HFFc6 (cell line): ENCODE data around the gene RBMS2. TPM values are rescaled to one million over a fixed set of nuclear protein-coding genes. Genes with fewer than 3 reads are reported as not detected.
"Not testable (repeated sequence)": the region's sequence is repeated elsewhere in the genome, so short reads cannot be mapped to it uniquely, and the experiment has no call there.

Experiments
- DNase-seq: peaks from one replicate; pipeline ENCODE4 v3.0.0-alpha.2; 2018
- H3K27ac Mint-ChIP-seq: 2 replicates; pipeline ENCODE4 v1.8.0; 2020; ENCODE audit warnings: mild to moderate bottlenecking, mixed read lengths
- H3K27me3 Mint-ChIP-seq: 2 replicates; pipeline ENCODE4 v1.8.0; 2021; ENCODE audit warnings: mild to moderate bottlenecking, moderate library complexity, mixed read lengths; ENCODE audit not compliant: insufficient read depth
- H3K36me3 Mint-ChIP-seq: 2 replicates; pipeline ENCODE4 v1.8.0; 2021; ENCODE audit warnings: low read depth, mixed read lengths
- H3K4me1 Mint-ChIP-seq: 2 replicates; pipeline ENCODE4 v1.8.0; 2020; ENCODE audit warnings: low read depth, mixed read lengths
- H3K4me3 Mint-ChIP-seq: 2 replicates; pipeline ENCODE4 v1.8.0; 2020; ENCODE audit warnings: mild to moderate bottlenecking, moderate library complexity, mixed read lengths
- H3K9me3 Mint-ChIP-seq: 2 replicates; pipeline ENCODE4 v1.8.0; 2020; ENCODE audit warnings: mild to moderate bottlenecking, mixed read lengths
- CTCF ChIP-seq: fragments of 200-600 bp; sonication (generic); IDR thresholded peaks from 2 replicates; pipeline ENCODE4 v1.5.0; 2021; ENCODE audit warnings: antibody characterized with exemption, mild to moderate bottlenecking
- total RNA-seq, 6 experiments: library from RNA; stranded (reverse); fragmentation: NEBNext Ultra II Directional; extraction: Animal tissue kit (Norgen Biotek cat#: 25700); gene quantifications; 2 replicates in 1 of 6; 3 replicates in 5 of 6; pipeline ENCODE4 v1.2.3, GENCODE V29; 2021

RBMS2 gene
- total RNA-seq, 6 experiments from 2014 or later = 77.0 to 83.2 (median 81.7) TPM

DNA sequence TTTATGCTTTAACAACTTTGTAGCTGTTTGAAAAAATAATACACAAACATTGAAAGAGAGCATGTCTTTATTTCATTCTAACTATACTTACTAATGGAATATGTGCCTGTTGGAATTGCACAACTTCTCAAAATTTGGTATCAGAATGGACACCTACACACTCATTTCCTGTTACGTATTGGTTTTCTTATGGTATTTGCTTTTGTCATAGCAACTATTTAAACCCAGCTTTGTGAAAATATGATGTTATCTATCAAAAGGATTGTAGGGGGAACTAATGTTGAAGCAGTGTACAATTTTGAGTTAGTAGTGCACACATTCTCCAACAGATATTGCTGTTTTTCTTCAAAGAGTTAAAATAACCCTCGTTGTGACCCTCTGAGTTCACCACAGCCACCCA is 52.6 kb downstream of the RBMS2 start:
- H3K9me3 Mint-ChIP-seq = no peaks in the 10 kb centered on the region
- H3K27me3 Mint-ChIP-seq = peaks cover 2% of the 10 kb centered on the region
- peak; percentile 58 for DNase-seq
- H3K4me3 Mint-ChIP-seq = no peak overlapping the region
- peak overlapping the region; percentile 83 for H3K27ac Mint-ChIP-seq
- peaks cover 10% of the 10 kb centered on the region for H3K36me3 Mint-ChIP-seq
- H3K4me1 Mint-ChIP-seq = peaks cover 24% of the 10 kb centered on the region
- no peak for TF ChIP-seq CTCF

DNA sequence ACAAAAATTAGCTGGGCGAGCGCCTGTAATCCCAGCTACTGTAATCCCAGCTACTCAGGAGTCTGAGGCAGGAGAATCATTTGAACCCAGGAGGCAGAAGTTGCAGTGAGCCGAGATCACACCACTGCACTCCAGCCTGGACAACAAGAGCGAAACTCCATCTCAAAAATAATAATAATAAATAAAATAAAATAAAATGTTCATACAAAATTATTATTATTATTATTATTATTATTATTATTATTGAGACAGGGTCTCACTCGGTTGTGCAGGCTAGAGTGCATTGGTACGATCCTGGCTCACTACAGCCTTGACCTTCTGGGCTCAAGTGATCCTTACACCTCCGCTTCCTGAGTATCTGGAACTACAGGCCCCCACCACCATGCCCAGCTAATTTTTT is 55.6 kb downstream of the RBMS2 start:
- not testable (repeated sequence) for H3K9me3 Mint-ChIP-seq, DNase-seq, H3K27ac Mint-ChIP-seq, H3K27me3 Mint-ChIP-seq, H3K4me3 Mint-ChIP-seq
- Mint-ChIP-seq H3K36me3 (peaks cover 15% of the 10 kb centered on the region), H3K4me1 (peaks cover 29% of the 10 kb centered on the region)

DNA sequence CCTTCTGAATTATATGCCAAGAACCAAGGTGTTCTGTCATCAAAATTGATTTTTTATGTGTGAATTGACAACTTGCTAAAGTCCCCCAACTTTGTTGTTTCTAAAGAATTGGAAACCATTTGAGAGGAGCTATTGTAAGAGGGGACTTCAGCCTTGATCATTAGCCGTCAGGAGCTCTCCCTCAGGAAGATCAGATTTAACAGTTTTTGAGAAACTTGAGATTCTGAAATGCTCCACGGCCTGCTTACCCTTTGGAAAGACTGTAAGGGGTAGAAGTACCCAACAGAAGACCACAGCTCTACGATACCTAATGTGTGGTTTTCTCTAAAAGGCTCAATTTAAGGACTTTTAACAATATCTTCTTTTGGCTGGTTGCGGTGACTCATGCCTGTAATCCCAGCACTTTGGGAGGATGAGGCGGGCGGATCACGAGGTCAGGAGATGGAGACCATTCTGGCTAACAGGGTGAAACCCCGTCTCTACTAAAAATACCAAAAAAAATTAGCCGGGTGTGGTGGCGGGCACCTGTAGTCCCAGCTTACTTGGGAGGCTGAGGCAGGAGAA is 57.4 kb downstream of the RBMS2 start:
- no peaks in the 10 kb centered on the region for H3K9me3 Mint-ChIP-seq
- peaks cover 24% of the 10 kb centered on the region for H3K4me1 Mint-ChIP-seq
- no peak overlapping the region for H3K27ac Mint-ChIP-seq
- no peak for TF ChIP-seq CTCF
- DNase-seq = no peak
- no peak overlapping the region for H3K4me3 Mint-ChIP-seq
- peaks cover 2% of the 10 kb centered on the region for H3K27me3 Mint-ChIP-seq
- peaks cover 21% of the 10 kb centered on the region for H3K36me3 Mint-ChIP-seq

- no peak for TF ChIP-seq CTCF
- Mint-ChIP-seq H3K4me1 (peaks cover 22% of the 10 kb centered on the region), H3K36me3 (peaks cover 22% of the 10 kb centered on the region), H3K27ac (peak overlapping the region; percentile 82), H3K27me3 (peaks cover 2% of the 10 kb centered on the region), H3K4me3 (no peak overlapping the region), H3K9me3 (no peaks in the 10 kb centered on the region)
- DNase-seq = peak; percentile 28
Measured at GRCh38 chr12:56581418-56582145, 60.0 kb downstream of the RBMS2 start.

GRCh38 chr12:56585098-56585497 is 63.5 kb downstream of the RBMS2 start:
- no peak overlapping the region for H3K27ac Mint-ChIP-seq
- H3K4me3 Mint-ChIP-seq = no peak overlapping the region
- H3K27me3 Mint-ChIP-seq = peaks cover 4% of the 10 kb centered on the region
- H3K4me1 Mint-ChIP-seq = peaks cover 32% of the 10 kb centered on the region
- no peaks in the 10 kb centered on the region for H3K9me3 Mint-ChIP-seq
- no peak for DNase-seq
- H3K36me3 Mint-ChIP-seq = peaks cover 56% of the 10 kb centered on the region
- no peak for TF ChIP-seq CTCF

DNA sequence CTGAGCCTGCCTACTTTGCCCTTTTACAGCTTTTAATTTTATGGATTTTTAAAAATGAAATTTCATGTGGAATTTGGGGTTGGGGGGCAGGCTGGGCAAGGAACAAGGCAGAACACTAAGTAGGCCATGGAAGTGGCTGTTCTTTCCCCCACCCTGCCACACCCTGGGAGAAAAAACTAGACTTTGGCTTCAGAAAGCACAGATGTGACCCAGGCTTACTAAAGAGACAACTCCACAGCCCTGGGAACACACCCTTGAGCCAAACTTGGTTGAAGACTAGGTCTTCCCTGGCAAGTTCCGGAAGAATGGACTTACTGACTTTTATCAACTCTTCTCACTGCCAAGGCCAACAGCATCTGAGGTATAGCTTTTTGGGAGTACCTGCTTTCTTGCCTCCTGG is 68.2 kb downstream of the RBMS2 start:
- peak overlapping the region; percentile 80 for H3K27ac Mint-ChIP-seq
- DNase-seq = no peak
- no peaks in the 10 kb centered on the region for H3K9me3 Mint-ChIP-seq
- H3K36me3 Mint-ChIP-seq = peaks cover 44% of the 10 kb centered on the region
- peaks cover 49% of the 10 kb centered on the region for H3K4me1 Mint-ChIP-seq
- no peak for TF ChIP-seq CTCF
- peaks cover 14% of the 10 kb centered on the region for H3K27me3 Mint-ChIP-seq
- H3K4me3 Mint-ChIP-seq = no peak overlapping the region
